Karpas-422 (cell line): ENCODE measurements around the gene TUBB. TPM values are rescaled to one million over a fixed set of nuclear protein-coding genes. Genes with fewer than 3 reads are reported as not detected.

Source experiments
- DNase-seq: peaks from one replicate; pipeline ENCODE4 v3.0.0-alpha.2; 2015
- H2AFZ ChIP-seq: fragments of 200-600 bp; sonication (generic); 2 replicates; pipeline ENCODE4 v1.6.1; 2014; ENCODE audit warnings: antibody characterized with exemption, low read length, mixed read lengths
- H3K27ac ChIP-seq: fragments of 200-600 bp; sonication (generic); 2 replicates; pipeline ENCODE4 v1.5.1; 2014; ENCODE audit warnings: mild to moderate bottlenecking, low read length, moderate library complexity
- H3K27me3 ChIP-seq: fragments of 200-600 bp; sonication (generic); 2 replicates; pipeline ENCODE4 v1.6.1; 2014; ENCODE audit warnings: low read length, mixed read lengths
- H3K36me3 ChIP-seq: fragments of 200-600 bp; sonication (generic); 2 replicates; pipeline ENCODE4 v1.6.1; 2014; ENCODE audit warnings: low read length, mixed read lengths; ENCODE audit not compliant: insufficient read depth
- H3K4me1 ChIP-seq: fragments of 200-600 bp; sonication (generic); 2 replicates; pipeline ENCODE4 v1.6.1; 2014; ENCODE audit warnings: mild to moderate bottlenecking, low read length, mixed read lengths
- H3K4me2 ChIP-seq: fragments of 200-600 bp; sonication (generic); 2 replicates; pipeline ENCODE4 v1.6.1; 2014; ENCODE audit warnings: low read length, low read depth, mild to moderate bottlenecking; ENCODE audit not compliant: poor library complexity, severe bottlenecking
- H3K4me3 ChIP-seq: fragments of 200-600 bp; sonication (generic); 2 replicates; pipeline ENCODE4 v1.5.1; 2014; ENCODE audit warnings: mild to moderate bottlenecking, antibody characterized with exemption, low read length, mixed read lengths
- H3K79me2 ChIP-seq: fragments of 200-600 bp; sonication (generic); 2 replicates; pipeline ENCODE4 v1.6.1; 2014; ENCODE audit warnings: mild to moderate bottlenecking, low read length, mixed read lengths
- H3K9ac ChIP-seq: fragments of 200-600 bp; sonication (generic); 2 replicates; pipeline ENCODE4 v1.6.0; 2014; ENCODE audit warnings: low read length
- H3K9me2 ChIP-seq: fragments of 200-600 bp; sonication (generic), shearing (Covaris generic); replicated peaks from 2 replicates; pipeline ENCODE4 v1.6.0; 2014; ENCODE audit warnings: mild to moderate bottlenecking, low read length, moderate library complexity; ENCODE audit not compliant: insufficient read depth
- H3K9me3 ChIP-seq: fragments of 300-700, 200-600 bp; sonication (generic); 2 replicates; pipeline ENCODE4 v1.6.1; 2014; ENCODE audit warnings: low read length, mixed read lengths
- H4K20me1 ChIP-seq: fragments of 200-600 bp; sonication (generic); 2 replicates; pipeline ENCODE4 v1.6.1; 2014; ENCODE audit warnings: mild to moderate bottlenecking, antibody characterized with exemption, low read length, low read depth; ENCODE audit not compliant: insufficient read depth
- total RNA-seq: library from RNA; depleted of rRNA; stranded (reverse); fragments of >200 nt; shearing (Covaris generic); gene quantifications from 2 replicates; pipeline ENCODE4 v1.2.3, GENCODE V29; 2014; ENCODE audit warnings: low replicate concordance

The TUBB gene
- total RNA-seq, 1 experiment from 2014 or later: 427 TPM

DNA sequence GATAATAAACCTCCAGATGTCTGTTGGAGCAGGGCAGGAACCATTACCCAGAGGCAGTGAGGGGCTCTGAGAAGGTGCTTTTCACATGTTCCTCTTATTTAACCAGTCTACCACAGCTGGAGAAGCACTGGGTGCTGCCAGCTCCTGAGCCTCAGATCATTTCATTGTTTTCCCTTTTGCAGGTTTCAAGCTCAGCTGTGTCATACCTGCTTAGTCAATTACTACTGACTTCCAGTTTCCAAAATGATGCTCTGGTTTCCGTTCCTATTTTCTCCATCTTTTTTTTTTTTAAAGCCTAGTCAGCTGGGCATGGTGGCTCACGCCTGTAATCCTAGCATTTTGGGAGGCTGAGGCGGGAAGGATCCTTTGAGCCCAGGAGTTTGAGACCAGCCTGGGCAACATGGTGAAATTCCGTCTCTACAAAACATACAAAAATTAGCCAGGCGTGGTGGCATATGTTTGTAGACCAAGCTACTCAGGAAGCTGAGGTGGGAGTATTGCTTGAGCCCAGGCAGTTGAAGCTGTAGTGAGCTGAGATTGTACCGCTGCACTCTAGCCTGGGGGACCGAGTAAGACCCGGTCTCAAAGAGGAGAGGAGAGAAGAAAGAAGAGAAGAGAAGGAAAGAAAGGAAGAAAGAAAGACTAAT, 15.6 kb downstream of the TUBB start:
- peaks cover 5% of the 10 kb centered on the region; the same call in 1 of the 2 replicates for H3K4me1 ChIP-seq
- no peak overlapping the region for H2AFZ ChIP-seq
- H3K9ac ChIP-seq: no peak overlapping the region
- no peak overlapping the region for H3K27ac ChIP-seq
- no peaks in the 10 kb centered on the region for H3K9me2 ChIP-seq
- H3K4me3 ChIP-seq: no peak overlapping the region
- no peak for DNase-seq
- H3K79me2 ChIP-seq: 0 out of 2 replicates have a peak, but pooled peaks cover 3% of the 10 kb centered on the region
- H3K36me3 ChIP-seq: peaks cover 32% of the 10 kb centered on the region
- no peaks in the 10 kb centered on the region for H4K20me1 ChIP-seq
- H3K27me3 ChIP-seq: no peaks in the 10 kb centered on the region
- no peak overlapping the region for H3K4me2 ChIP-seq
- H3K9me3 ChIP-seq: no peaks in the 10 kb centered on the region

DNA sequence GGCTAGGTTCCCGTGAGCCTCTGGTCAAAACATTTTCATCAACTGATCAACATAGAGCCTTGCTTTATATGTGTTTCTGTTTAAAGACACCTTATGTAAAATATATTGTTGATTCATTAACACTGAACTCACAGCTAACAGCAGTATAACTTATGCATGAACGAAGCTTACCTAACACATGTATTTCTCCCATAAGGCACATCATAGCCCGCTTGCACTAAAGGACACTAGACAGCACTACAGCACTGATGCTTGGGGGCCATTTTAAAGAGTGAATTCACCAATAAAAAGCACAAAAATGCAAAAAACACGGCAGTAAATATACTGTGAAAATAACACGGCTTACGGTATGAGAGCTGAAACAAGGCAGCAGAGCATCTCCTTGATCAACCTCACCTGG, 18.4 kb downstream of the TUBB start:
- Histone ChIP-seq H3K27me3 (no peaks in the 10 kb centered on the region), H3K9me2 (no peaks in the 10 kb centered on the region), H3K4me1 (peaks cover 16% of the 10 kb centered on the region), H3K36me3 (peaks cover 29% of the 10 kb centered on the region), H3K27ac (no peak overlapping the region), H3K79me2 (peaks cover 16% of the 10 kb centered on the region), H3K4me3 (no peak overlapping the region), H4K20me1 (no peaks in the 10 kb centered on the region), H3K9me3 (no peaks in the 10 kb centered on the region), H3K4me2 (no peak overlapping the region), H3K9ac (no peak overlapping the region), H2AFZ (no peak overlapping the region)
- no peak for DNase-seq

DNA sequence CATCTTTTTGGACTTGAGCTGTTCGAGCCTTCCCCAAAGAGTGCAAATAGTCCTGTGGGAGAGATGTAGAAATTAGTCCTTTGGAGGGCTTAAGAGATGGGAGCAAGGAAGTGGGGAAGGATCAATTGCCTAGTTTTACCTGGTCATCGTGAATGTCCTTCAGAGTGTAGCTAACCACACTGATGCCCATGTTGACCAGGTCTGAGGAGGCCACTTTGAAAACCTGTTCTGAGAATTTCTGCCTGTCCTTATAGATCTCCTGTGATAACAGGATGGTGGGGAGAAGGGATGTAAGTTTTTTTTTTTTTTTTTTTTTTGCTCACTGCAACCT, 20.4 kb downstream of the TUBB start:
- Histone ChIP-seq H3K79me2 (peaks cover 16% of the 10 kb centered on the region), H3K4me1 (peaks cover 27% of the 10 kb centered on the region), H3K4me3 (no peak overlapping the region), H4K20me1 (no peaks in the 10 kb centered on the region), H3K4me2 (no peak overlapping the region), H3K36me3 (peaks cover 29% of the 10 kb centered on the region), H2AFZ (no peak overlapping the region), H3K27ac (no peak overlapping the region), H3K27me3 (no peaks in the 10 kb centered on the region), H3K9me3 (no peaks in the 10 kb centered on the region), H3K9ac (no peak overlapping the region), H3K9me2 (no peaks in the 10 kb centered on the region)
- DNase-seq: no peak

DNA sequence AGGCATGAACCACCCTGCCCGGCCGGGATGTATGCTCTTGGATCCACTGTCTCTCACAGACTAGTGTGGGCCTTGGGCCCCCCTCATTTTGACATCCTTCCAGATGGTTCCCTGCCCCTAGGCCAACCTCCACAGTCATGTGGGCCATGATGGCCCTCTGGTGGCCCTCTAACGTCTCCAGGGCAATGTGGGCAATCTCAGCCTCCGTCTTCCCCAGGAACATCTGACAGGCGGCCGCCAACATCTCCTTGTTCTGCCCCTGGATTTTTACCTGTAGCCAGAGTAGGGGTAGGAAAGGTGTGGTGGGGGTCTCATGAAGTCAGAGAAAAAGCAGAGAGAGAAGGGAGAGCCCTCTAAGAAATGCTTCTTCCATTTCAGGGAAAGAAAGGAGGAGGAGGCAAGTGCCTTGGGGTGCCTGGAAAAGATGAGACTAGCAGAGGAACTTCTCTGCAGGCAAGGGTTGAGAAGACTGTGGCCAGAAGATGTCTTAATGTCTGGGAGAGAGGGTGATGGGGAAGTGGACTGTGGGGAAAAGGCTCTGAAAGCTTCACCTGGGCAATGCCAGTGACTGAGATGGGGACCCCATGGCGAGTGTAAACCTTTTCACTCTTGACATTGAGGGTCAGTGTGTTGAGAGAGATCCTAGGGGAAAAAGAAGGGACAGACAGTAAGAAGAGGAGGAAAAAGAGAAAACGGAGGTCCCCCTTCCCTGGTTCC, 21.1 kb downstream of the TUBB start:
- Histone ChIP-seq H3K9me2 (no peaks in the 10 kb centered on the region), H3K27me3 (no peaks in the 10 kb centered on the region), H2AFZ (no peak overlapping the region), H3K4me2 (peak overlapping the region; percentile 81), H3K36me3 (peaks cover 26% of the 10 kb centered on the region), H3K9ac (peak overlapping the region; percentile 83), H3K79me2 (peaks cover 16% of the 10 kb centered on the region), H4K20me1 (no peaks in the 10 kb centered on the region), H3K9me3 (no peaks in the 10 kb centered on the region), H3K4me1 (peaks cover 27% of the 10 kb centered on the region), H3K4me3 (peak overlapping the region; percentile 77), H3K27ac (no peak overlapping the region)
- peak; percentile 32 for DNase-seq

DNA sequence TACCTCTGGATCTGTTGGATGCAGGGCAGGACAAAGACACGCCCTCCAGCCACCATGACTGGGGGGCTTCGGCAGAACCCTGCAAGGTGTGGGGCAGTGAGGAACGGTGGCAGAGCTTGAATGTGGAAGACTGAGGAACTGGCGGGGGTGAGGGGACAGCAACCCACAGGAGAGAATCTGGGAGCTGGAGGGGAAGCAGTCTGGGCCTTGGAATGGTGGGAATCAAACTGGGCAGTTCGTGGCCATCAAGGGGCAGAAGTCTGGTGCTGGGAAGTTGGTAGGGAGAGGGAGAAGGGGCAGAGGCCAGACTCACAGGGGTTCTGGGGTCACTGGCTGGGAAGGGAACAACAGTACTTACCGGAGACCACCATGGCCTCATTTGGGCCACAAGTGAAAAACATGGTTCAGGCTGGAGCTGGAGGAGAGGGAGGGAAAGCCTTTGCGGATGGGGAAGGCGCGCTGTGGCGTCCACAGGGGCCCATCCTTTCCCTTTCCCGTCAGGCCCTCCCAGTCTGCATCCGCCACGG, 21.7 kb downstream of the TUBB start:
- peak overlapping the region; percentile 40; the same call in 1 of the 2 replicates for H3K27ac ChIP-seq
- peak overlapping the region; percentile 81 for H3K4me2 ChIP-seq
- peak overlapping the region; percentile 83 for H3K9ac ChIP-seq
- H2AFZ ChIP-seq: peak overlapping the region; percentile 84; the same call in 1 of the 2 replicates
- no peaks in the 10 kb centered on the region for H3K27me3 ChIP-seq
- no peaks in the 10 kb centered on the region for H4K20me1 ChIP-seq
- peaks cover 16% of the 10 kb centered on the region for H3K79me2 ChIP-seq
- peak; percentile 44 for DNase-seq
- H3K4me1 ChIP-seq: peaks cover 27% of the 10 kb centered on the region
- peak overlapping the region; percentile 77 for H3K4me3 ChIP-seq
- H3K36me3 ChIP-seq: peaks cover 24% of the 10 kb centered on the region
- H3K9me2 ChIP-seq: no peaks in the 10 kb centered on the region
- H3K9me3 ChIP-seq: no peaks in the 10 kb centered on the region

DNA sequence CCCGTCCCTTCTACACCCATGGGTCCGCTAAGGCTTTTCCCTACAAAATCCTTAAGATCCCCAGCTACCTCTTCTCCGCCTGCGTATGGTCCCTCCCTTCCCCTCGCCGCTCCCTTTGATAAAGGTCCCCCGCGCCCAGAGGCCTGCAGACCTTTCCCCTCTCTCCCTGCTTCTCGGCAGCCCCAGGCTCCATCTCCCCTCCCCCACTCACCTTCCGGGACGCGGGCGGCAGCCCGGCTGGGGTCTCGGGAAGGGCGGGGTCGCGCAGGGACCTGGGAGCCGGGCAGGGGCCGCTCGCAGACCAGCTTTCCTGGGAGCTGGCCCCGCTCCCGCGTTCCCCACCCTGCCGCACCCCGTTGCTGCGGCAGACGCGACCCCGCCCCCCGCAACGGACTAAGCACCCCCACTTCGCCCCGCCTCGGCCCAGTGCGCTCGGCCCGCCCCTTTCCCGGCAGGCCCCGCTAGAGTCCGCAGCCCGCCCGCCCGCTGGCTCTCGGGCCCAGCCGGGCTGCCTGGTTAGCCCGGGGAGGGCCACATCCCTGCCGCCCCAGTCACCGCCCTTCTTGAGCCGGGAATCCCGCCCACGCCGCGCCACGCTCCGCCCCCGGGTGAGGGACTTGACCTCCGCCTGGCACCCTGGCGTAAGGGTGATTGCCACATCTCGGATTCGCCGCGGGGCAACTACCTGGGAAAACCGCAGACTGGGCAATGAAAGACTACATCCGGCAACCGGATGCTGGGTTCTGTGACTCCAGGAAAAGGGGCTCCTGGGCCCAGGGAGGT, 22.4 kb downstream of the TUBB start, which contains the start of gene FLOT1:
TSS of gene FLOT1 (minus strand) at position 372 of the 783 bp plus-strand sequence. CDS start 498 bp downstream, outside the sequence.
- no peaks in the 10 kb centered on the region for H4K20me1 ChIP-seq
- peak within 1 kb of the TSS; percentile 84 for H2AFZ ChIP-seq
- H3K4me1 ChIP-seq: peaks cover 27% of the 10 kb centered on the region
- peak within 1 kb of the TSS; percentile 40; the same call in 1 of the 2 replicates for H3K27ac ChIP-seq
- H3K79me2 ChIP-seq: peaks cover 16% of the 10 kb centered on the region
- peak; percentile 97 for DNase-seq
- no peaks in the 10 kb centered on the region for H3K9me3 ChIP-seq
- peak within 1 kb of the TSS; percentile 81 for H3K4me2 ChIP-seq
- peak within 1 kb of the TSS; percentile 83 for H3K9ac ChIP-seq
- no peaks in the 10 kb centered on the region for H3K9me2 ChIP-seq
- H3K4me3 ChIP-seq: peak within 1 kb of the TSS; percentile 77
- peaks cover 17% of the 10 kb centered on the region for H3K36me3 ChIP-seq
- no peaks in the 10 kb centered on the region for H3K27me3 ChIP-seq

DNA sequence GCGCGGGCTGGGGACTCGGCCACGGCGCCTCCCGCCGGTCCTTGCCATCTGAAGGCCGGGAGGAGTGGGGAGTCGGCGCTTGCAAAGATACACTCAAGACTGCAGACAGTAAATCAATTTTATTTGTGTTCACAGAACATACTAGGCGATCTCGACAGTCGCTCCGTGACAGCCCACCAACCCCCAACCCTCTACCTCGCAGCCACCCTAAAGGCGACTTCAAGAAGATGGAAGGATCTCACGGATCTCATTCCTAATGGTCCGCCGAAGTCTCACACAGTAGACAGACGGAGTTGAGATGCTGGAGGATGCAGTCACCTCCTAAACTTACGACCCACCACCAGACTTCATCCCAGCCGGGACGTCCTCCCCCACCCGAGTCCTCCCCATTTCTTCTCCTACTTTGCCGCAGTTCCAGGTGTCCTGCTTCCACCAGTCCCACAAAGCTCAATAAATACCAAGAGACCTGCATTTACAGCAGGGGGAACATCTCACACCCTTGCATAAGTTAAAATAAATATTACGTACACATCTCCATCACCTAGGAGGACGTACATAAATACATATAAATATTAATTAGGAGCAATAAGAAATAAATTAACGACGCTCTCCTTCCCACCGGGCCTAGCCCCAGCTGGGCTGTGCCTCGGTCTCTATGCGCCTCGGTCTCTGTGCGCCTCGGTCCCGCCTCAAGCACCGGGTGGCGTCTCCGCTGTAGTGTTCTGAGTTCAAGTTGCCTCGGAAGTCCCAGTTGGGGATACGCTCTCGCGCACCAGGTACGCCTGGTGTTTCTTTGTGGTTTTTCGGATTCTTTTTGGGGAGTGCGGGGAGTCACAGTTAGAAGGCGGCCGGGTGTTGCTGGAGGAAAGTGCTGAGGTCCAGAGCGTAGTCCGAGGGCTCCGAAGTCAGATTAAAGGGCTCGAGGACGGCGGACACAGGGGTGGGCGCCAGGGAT, 23.2 kb downstream of the TUBB start:
- peak overlapping the region; percentile 77 for H3K4me3 ChIP-seq
- no peaks in the 10 kb centered on the region for H3K9me3 ChIP-seq
- peak; percentile 32 for DNase-seq
- H3K4me1 ChIP-seq: peaks cover 27% of the 10 kb centered on the region
- no peaks in the 10 kb centered on the region for H3K9me2 ChIP-seq
- H4K20me1 ChIP-seq: no peaks in the 10 kb centered on the region
- peak overlapping the region; percentile 83 for H3K9ac ChIP-seq
- peak overlapping the region; percentile 74 for H2AFZ ChIP-seq
- H3K36me3 ChIP-seq: peaks cover 16% of the 10 kb centered on the region
- H3K4me2 ChIP-seq: peak overlapping the region; percentile 81
- no peak overlapping the region for H3K27ac ChIP-seq
- no peaks in the 10 kb centered on the region for H3K27me3 ChIP-seq
- H3K79me2 ChIP-seq: peaks cover 16% of the 10 kb centered on the region
